ENCODE data around the gene SARDH. TPM values are rescaled to one million over a fixed set of nuclear protein-coding genes. Genes with fewer than 3 reads are reported as not detected.

SARDH gene
- total RNA-seq, 4 donors from 2014 or later = 0.39 to 2.9 (median 0.51) TPM

DNA sequence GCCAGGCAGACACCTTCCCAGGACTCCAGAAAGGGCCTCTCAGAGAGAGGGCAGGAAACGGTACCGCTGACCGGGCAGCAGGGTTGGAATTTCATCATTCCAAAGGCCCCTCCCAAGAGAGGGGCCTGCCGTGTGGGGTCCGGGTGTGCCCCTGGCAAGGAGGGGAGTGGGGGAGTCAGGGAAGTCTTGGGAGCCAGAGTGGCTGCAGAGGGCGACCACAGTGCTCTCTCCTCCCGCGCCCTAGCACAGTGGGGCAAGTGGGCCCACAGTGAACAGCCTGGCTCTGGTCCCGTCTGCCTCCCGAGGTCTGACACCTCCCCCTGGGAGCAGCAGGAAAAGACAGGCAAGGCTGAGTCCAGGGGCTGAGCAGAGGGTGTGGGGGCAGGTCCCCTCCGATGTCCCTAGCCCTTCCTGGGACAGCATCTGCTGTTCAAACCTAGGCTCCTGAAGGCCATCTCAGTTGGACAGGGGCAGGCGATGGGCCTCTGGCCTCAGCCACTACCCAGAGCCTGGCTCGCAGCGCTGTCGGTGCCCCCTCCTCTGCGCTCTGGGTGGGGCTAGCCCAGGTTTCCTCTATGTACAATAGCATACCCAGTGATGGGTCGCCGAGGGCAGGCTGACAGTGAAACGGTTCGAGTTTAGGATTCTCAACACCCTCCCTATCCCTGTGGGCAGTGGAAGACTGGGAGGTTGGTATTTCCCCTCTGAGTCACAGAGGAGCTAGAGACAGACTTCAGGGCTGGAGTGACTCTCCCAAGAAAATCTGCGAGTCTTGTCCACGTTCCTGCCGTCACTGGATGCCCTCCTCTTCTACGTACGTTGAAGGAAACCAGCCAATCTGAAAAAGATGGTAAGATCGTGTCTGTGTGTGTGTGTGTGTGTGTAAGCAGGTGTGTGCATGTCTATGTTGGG, 25.4 kb upstream of the SARDH start:
- peaks cover 9 to 53% (median 30%) of the 10 kb centered on the region in 4 donors for H3K36me3 ChIP-seq
- peaks cover 0 to 3% (median 0%) of the 10 kb centered on the region in 4 donors for H3K4me1 ChIP-seq
- H3K27me3 ChIP-seq = no peaks in the 10 kb centered on the region
- H3K4me3 ChIP-seq = no peak overlapping the region
- TF ChIP-seq, protein P1, sequence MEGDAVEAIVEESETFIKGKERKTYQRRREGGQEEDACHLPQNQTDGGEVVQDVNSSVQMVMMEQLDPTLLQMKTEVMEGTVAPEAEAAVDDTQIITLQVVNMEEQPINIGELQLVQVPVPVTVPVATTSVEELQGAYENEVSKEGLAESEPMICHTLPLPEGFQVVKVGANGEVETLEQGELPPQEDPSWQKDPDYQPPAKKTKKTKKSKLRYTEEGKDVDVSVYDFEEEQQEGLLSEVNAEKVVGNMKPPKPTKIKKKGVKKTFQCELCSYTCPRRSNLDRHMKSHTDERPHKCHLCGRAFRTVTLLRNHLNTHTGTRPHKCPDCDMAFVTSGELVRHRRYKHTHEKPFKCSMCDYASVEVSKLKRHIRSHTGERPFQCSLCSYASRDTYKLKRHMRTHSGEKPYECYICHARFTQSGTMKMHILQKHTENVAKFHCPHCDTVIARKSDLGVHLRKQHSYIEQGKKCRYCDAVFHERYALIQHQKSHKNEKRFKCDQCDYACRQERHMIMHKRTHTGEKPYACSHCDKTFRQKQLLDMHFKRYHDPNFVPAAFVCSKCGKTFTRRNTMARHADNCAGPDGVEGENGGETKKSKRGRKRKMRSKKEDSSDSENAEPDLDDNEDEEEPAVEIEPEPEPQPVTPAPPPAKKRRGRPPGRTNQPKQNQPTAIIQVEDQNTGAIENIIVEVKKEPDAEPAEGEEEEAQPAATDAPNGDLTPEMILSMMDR (IDR thresholded peaks at IDR 0.05) = no peak
- TF ChIP-seq EP300 (IDR thresholded peaks at IDR 0.05) = no peak
- TF ChIP-seq POLR2A (IDR thresholded peaks at IDR 0.05; ENCODE audit: low read depth) = no peak
- no peak for TF ChIP-seq POLR2AphosphoS5 (IDR thresholded peaks at IDR 0.05)
- DNase-seq (ENCODE audit: extremely low spot score) = no peak
- 89% methylated on average over 22 of the region's 26 CpGs for WGBS
- intact Hi-C loops (cut with DNase I) = no loop called here
- no peak overlapping the region for H3K27ac ChIP-seq (replicated peaks in 1 of 4)
- peaks cover 0 to 15% (median 11%) of the 10 kb centered on the region in 4 donors for H3K9me3 ChIP-seq

DNA sequence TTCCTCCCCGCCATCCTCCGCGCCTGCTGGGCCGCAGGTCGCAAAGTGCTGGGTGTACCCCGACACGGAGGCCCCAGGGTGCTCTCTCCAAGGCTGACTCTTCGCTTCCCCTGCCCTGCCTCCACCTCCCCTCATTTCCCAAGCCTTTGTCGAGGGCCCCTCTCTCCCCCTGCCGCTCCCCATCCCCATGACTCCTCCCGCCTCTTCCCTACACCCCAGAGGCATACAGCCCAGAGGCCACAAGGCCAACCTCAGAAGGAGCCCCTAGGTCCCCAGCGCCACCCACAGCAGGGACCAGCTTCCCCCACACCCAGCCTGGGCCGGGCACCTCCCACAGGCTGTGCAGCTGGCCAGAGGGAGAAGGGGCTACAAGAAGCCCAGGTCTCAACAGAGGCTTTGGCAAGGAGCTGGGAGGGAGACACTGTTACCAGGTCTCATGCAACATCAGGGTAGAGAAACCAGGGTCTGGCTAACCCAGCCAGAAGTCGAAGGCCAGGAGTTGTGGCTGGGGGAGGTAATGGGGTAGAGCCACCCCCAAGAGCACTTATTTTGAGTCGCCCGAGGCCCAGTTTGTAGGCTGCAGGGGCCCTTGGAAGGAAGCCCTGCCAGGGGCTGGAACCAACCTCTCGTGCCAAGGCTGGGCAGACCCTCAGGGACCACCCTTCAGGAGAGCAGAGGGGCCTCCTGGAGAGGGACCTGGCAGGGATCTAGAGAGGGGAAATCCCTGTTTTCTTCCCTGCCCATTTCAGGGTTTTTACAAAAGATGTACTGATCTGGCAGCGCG, 24.5 kb upstream of the SARDH start:
- peaks cover 0 to 3% (median 0%) of the 10 kb centered on the region in 4 donors for H3K4me1 ChIP-seq
- no peak overlapping the region for H3K27ac ChIP-seq (replicated peaks in 1 of 4)
- no peak overlapping the region for H3K4me3 ChIP-seq
- DNase-seq (ENCODE audit: extremely low spot score) = no peak
- H3K36me3 ChIP-seq = peaks cover 5 to 44% (median 22%) of the 10 kb centered on the region in 4 donors
- intact Hi-C loops (cut with DNase I) = no loop called here
- 95% methylated on average over 18 of the region's 19 CpGs for WGBS
- no peaks in the 10 kb centered on the region for H3K27me3 ChIP-seq
- peaks cover 0 to 10% (median 9%) of the 10 kb centered on the region in 4 donors for H3K9me3 ChIP-seq
- TF ChIP-seq POLR2AphosphoS5 (IDR thresholded peaks at IDR 0.05) (no peak), EP300 (IDR thresholded peaks at IDR 0.05) (no peak), POLR2A (IDR thresholded peaks at IDR 0.05; ENCODE audit: low read depth) (no peak)
- TF ChIP-seq, protein P1 (IDR thresholded peaks at IDR 0.05) = no peak

DNA sequence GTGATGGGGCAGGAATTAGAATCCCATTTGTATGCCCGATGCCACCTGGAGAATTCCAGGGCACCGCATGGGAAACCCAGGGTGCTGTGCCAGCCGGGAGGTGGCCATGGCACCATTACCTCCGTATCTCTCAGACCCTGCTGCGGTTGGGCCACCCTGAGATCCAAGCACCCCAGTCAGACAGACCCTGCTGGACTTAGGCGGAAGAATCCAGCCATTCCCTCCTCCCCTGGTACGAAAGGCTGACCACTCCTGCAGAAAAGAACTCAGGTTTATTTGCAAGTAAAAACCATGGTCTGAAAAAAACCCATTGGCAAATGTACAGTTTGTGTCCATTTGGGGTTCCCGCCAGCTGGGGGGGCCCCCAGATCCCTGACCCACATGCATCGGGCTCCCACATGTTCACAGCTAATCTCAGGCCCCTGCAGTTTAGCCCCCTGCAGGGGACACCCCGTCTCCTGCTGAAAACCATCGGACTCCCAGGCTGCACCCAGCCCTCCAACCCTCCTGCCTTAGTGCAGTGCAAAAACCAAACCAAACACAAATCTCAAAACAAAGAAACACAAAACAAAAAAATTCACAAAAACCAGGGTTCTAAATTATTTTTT, 23.6 kb upstream of the SARDH start:
- intact Hi-C loops (cut with DNase I) = no loop called here
- TF ChIP-seq, protein P1 (IDR thresholded peaks at IDR 0.05) = no peak
- TF ChIP-seq POLR2AphosphoS5 (IDR thresholded peaks at IDR 0.05) (no peak), POLR2A (IDR thresholded peaks at IDR 0.05; ENCODE audit: low read depth) (no peak), EP300 (IDR thresholded peaks at IDR 0.05) (no peak)
- Histone ChIP-seq H3K4me1 (peaks cover 0 to 3% (median 0%) of the 10 kb centered on the region in 4 donors), H3K9me3 (peaks cover 0 to under 1% (median 0%) of the 10 kb centered on the region in 4 donors), H3K27ac (replicated peaks in 1 of 4) (no peak overlapping the region), H3K27me3 (no peaks in the 10 kb centered on the region), H3K36me3 (peaks cover 0 to 35% (median 14%) of the 10 kb centered on the region in 4 donors), H3K4me3 (no peak overlapping the region)
- 96% methylated on average over 9 of the region's 11 CpGs for WGBS
- DNase-seq (ENCODE audit: extremely low spot score) = no peak

DNA sequence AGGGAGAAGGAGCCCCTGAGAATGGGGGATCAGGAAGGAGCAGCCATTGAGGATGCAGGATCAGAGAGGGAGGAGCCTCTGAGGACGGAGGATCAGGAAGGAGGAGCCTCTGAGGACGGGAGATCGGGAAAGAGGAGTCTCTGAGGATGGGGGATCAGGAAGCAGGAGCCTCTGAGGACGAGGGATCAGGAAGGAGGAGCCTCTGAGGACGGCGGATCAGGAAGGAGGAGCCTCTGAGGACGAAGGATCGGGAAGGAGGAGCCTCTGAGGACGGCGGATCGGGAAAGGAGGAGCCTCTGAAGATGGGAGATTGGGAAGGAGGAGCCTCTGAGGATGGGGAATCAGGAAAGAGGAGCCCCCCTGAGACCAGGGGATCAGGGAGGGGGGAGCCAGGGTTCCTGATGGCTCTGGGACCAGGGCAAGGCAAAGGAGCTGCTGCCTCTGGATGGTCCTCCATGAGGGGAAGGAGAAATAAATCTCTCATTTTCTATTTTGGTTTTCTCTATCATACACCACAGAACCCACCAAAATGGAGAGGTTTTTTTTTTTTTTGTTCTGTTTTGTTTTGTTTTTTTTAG, 22.6 kb upstream of the SARDH start:
- peaks cover 0 to 27% (median 13%) of the 10 kb centered on the region in 4 donors for H3K36me3 ChIP-seq
- WGBS = no CpG with 5 or more reads among the region's 11 CpGs
- H3K9me3 ChIP-seq = no peaks in the 10 kb centered on the region
- H3K27ac ChIP-seq (replicated peaks in 1 of 4) = no peak overlapping the region
- TF ChIP-seq EP300 (IDR thresholded peaks at IDR 0.05) (no peak), POLR2AphosphoS5 (IDR thresholded peaks at IDR 0.05) (no peak), POLR2A (IDR thresholded peaks at IDR 0.05; ENCODE audit: low read depth) (no peak)
- TF ChIP-seq, protein P1 (IDR thresholded peaks at IDR 0.05) = no peak
- H3K4me3 ChIP-seq = no peak overlapping the region
- intact Hi-C loops (cut with DNase I) = no loop called here
- H3K4me1 ChIP-seq = peaks cover 0 to 3% (median 0%) of the 10 kb centered on the region in 4 donors
- no peak for DNase-seq (ENCODE audit: extremely low spot score)
- H3K27me3 ChIP-seq = no peaks in the 10 kb centered on the region

Data from esophagus muscularis mucosa (tissue), 4 donors.